ENCODE measurements around the gene RGSL1. TPM values are rescaled to one million over a fixed set of nuclear protein-coding genes. Genes with fewer than 3 reads are reported as not detected.

RGSL1 gene
- polyA plus RNA-seq (2013, experiment 1 of 4) = not detected
- polyA plus RNA-seq (2013, experiment 2 of 4) = not detected
- not detected for polyA plus RNA-seq (2013, experiment 3 of 4)
- polyA plus RNA-seq (2013, experiment 4 of 4) = not detected

DNA sequence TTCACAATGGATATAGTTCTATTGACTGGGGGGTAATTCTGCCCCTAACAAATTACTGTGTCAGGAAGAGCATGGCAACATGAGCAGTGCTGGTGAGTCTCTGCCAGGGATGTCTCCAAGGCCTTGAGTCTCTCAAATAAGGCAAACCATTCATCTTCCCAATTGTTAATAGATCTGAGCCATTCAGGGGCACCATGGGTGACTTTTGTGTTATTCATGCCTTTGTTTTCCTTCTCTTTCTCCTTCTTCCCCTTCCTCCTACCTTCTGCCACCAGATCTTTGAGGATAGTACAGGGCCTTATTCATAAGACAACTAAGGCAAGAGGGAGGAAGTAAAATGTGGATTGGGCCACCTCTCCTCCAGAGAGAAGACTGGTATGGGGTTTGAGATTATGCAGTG, at the start of gene RGSL1:
TSS of gene RGSL1 (plus strand) at position 60 of the 400 bp plus-strand sequence. CDS start at position 80, 20 bp downstream.
- Histone ChIP-seq H3K27me3 (ENCODE audit: control insufficient read depth, insufficient read depth, low read length, poor library complexity, severe bottlenecking) (no peaks in the 10 kb centered on the region), H3K4me1 (ENCODE audit: control insufficient read depth, insufficient read depth, low read length) (no peaks in the 10 kb centered on the region), H3K36me3 (ENCODE audit: control insufficient read depth, insufficient read depth, low read length) (no peaks in the 10 kb centered on the region), H3K9me3 (ENCODE audit: control insufficient read depth, low read length) (no peaks in the 10 kb centered on the region), H3K4me3 (ENCODE audit: insufficient read depth, low read depth, low read length) (no peak within 1 kb of the TSS), H3K27ac (ENCODE audit: insufficient read depth, low read depth, low read length, poor library complexity, severe bottlenecking) (no peak within 1 kb of the TSS)

DNA sequence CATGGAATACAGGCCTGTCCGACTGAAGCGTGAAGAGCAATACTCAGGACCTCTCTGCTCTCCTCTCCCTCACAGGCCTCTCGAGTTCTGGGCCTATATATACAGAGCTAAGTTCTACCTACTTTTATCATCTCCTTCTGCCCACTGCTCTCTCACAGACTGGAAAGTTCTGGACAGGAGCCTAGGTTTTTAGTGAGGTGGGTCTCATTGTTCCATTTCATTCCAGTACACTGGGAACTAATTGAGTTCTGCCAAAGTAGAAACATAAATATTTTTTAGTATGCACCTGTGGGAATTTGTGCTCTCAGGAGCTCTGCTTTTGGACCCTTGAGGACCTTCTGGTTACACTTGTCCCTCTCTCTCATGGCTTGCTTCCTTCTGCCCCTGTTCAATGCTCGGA, 49.4 kb upstream of the RGSL1 start, which contains the start of gene TEDDM1:
TSS of gene TEDDM1 (minus strand) at position 101 of the 400 bp plus-strand sequence. CDS start 182 bp downstream, outside the sequence.
- Histone ChIP-seq H3K9me3 (ENCODE audit: control insufficient read depth, low read length) (no peaks in the 10 kb centered on the region), H3K27me3 (ENCODE audit: control insufficient read depth, insufficient read depth, low read length, poor library complexity, severe bottlenecking) (no peaks in the 10 kb centered on the region), H3K4me3 (ENCODE audit: insufficient read depth, low read depth, low read length) (no peak within 1 kb of the TSS), H3K36me3 (ENCODE audit: control insufficient read depth, insufficient read depth, low read length) (no peaks in the 10 kb centered on the region), H3K27ac (ENCODE audit: insufficient read depth, low read depth, low read length, poor library complexity, severe bottlenecking) (no peak within 1 kb of the TSS), H3K4me1 (ENCODE audit: control insufficient read depth, insufficient read depth, low read length) (no peaks in the 10 kb centered on the region)
- WGBS, 2 experiments = 93 to 95% methylated on average over 4 of the region's 4 CpGs

DNA sequence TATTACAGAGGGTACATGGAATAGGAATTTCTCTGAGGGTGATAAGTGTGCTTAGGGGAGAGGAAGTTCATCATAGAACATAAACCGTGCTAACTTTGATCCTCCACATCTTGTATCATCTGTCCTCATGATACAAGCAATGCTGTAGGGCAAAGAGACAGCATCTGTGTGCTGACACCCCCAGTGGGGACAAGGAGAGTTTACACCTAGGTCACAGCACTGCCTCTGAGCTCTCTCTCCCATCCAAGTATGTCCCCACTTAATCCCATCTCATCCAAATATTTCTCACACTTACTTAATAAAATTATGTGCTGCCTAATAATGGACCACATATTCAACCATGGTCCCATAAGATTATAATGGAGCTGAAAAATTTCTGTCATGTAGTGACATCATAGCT, 45.2 kb upstream of the RGSL1 start:
- 78 to 100% methylated on average over 1 of the region's 1 CpG for WGBS, 2 experiments
- no peaks in the 10 kb centered on the region for H3K4me1 ChIP-seq (ENCODE audit: control insufficient read depth, insufficient read depth, low read length)
- H3K9me3 ChIP-seq (ENCODE audit: control insufficient read depth, low read length) = no peaks in the 10 kb centered on the region
- no peaks in the 10 kb centered on the region for H3K36me3 ChIP-seq (ENCODE audit: control insufficient read depth, insufficient read depth, low read length)
- no peak overlapping the region for H3K4me3 ChIP-seq (ENCODE audit: insufficient read depth, low read depth, low read length)
- no peak overlapping the region for H3K27ac ChIP-seq (ENCODE audit: insufficient read depth, low read depth, low read length, poor library complexity, severe bottlenecking)
- no peaks in the 10 kb centered on the region for H3K27me3 ChIP-seq (ENCODE audit: control insufficient read depth, insufficient read depth, low read length, poor library complexity, severe bottlenecking)

DNA sequence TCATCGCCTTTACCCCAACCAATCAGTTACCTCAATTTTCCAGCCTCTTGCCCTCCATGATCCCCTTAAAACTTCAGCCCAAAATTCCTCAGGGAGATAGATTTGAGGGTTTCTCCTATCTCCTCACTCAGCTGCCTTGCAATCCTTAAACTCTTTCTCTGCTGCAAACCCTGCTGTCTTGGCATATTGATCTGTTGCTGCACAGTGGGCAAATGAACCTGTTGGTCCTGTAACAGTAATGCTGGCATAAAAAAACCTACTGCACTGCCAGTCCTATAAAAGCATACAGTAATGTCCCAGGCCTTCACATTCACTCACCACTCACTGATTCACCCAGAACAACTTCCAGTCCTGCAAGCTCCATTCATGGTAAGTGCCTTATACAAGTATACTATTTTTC, 44.4 kb upstream of the RGSL1 start:
- Histone ChIP-seq H3K9me3 (ENCODE audit: control insufficient read depth, low read length) (no peaks in the 10 kb centered on the region), H3K4me1 (ENCODE audit: control insufficient read depth, insufficient read depth, low read length) (no peaks in the 10 kb centered on the region), H3K36me3 (ENCODE audit: control insufficient read depth, insufficient read depth, low read length) (no peaks in the 10 kb centered on the region), H3K27ac (ENCODE audit: insufficient read depth, low read depth, low read length, poor library complexity, severe bottlenecking) (no peak overlapping the region), H3K4me3 (ENCODE audit: insufficient read depth, low read depth, low read length) (no peak overlapping the region), H3K27me3 (ENCODE audit: control insufficient read depth, insufficient read depth, low read length, poor library complexity, severe bottlenecking) (no peaks in the 10 kb centered on the region)
- WGBS, 2 experiments = 96% methylated on average over 1 of the region's 1 CpG

DNA sequence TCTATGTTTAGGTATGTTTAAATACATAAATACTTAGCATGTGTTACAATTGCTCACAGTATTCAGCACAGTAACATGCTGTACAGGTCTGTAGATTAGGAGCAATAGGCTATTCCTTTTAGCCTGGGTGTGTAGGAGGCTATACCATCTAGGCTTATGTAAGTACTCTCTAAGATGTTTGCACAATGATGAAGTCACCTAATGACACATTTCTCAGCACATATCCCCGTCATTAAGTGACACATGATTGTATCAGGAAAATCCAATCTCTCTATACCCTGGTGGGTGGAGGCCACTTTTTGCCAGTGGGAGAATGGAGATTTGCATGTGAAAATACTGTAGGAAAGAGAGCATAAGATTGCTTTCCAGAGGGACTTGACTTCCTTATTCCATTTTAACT, 43.9 kb upstream of the RGSL1 start:
- no peak overlapping the region for H3K4me3 ChIP-seq (ENCODE audit: insufficient read depth, low read depth, low read length)
- no peaks in the 10 kb centered on the region for H3K4me1 ChIP-seq (ENCODE audit: control insufficient read depth, insufficient read depth, low read length)
- H3K36me3 ChIP-seq (ENCODE audit: control insufficient read depth, insufficient read depth, low read length) = no peaks in the 10 kb centered on the region
- WGBS, 2 experiments = 92% methylated on average over 1 of the region's 1 CpG; no CpG with 5 or more reads in 1 of the 2 experiments
- no peaks in the 10 kb centered on the region for H3K27me3 ChIP-seq (ENCODE audit: control insufficient read depth, insufficient read depth, low read length, poor library complexity, severe bottlenecking)
- no peaks in the 10 kb centered on the region for H3K9me3 ChIP-seq (ENCODE audit: control insufficient read depth, low read length)
- H3K27ac ChIP-seq (ENCODE audit: insufficient read depth, low read depth, low read length, poor library complexity, severe bottlenecking) = no peak overlapping the region

DNA sequence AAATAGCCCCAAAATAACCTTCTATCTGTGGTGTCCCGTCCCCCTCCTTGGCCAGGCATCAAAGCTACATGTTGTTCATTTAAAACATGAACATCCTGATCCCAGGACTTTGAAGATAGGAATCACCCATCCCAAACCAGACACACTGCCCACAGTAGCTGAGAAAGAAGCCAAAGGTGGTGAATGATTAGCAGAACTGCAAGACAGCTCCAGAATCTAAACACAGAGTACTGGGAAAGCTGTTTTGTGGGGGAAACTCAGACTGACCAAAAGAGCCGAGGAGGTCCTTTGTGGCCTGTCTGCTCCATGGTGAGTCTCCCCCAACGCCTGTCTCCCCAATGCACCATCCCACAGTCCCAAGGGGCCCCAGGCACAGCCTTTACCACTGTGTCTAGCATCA, 42.2 kb upstream of the RGSL1 start:
- 83 to 93% methylated on average over 3 of the region's 3 CpGs for WGBS, 2 experiments
- Histone ChIP-seq H3K4me1 (ENCODE audit: control insufficient read depth, insufficient read depth, low read length) (no peaks in the 10 kb centered on the region), H3K27me3 (ENCODE audit: control insufficient read depth, insufficient read depth, low read length, poor library complexity, severe bottlenecking) (no peaks in the 10 kb centered on the region), H3K9me3 (ENCODE audit: control insufficient read depth, low read length) (no peaks in the 10 kb centered on the region), H3K4me3 (ENCODE audit: insufficient read depth, low read depth, low read length) (no peak overlapping the region), H3K27ac (ENCODE audit: insufficient read depth, low read depth, low read length, poor library complexity, severe bottlenecking) (no peak overlapping the region), H3K36me3 (ENCODE audit: control insufficient read depth, insufficient read depth, low read length) (no peaks in the 10 kb centered on the region)

DNA sequence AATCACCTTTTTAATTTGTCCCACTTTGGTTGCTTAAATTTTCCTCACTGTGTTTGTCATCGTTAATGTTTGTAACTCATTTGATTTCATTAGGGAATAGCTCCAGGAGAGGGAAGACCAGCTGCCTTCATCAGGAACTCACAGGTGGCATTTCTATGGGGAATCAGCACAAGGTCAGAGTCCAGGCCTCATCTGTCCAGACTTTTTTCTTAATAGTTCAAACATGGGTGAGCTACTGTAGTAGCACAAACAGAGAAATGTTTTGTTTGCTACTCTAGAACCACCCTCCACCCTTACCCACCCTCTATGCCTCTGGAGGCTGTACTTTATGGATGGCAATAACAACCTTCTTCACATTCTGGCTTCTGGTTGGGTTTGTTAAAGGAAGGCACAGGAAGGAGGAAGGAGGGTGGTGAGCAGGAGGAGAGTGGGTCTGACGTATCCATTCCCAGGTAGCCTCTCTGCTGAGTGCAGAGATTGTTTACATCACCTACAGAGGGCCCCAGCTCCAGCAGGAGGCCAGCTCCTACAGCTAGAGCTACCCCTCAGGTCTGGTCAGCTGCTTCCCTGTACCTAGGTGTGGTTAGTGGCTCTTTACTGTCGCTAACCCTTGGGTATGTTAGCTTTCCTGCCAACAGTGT, 41.4 kb upstream of the RGSL1 start:
- 83 to 84% methylated on average over 3 of the region's 3 CpGs for WGBS, 2 experiments
- no peaks in the 10 kb centered on the region for H3K9me3 ChIP-seq (ENCODE audit: control insufficient read depth, low read length)
- H3K4me1 ChIP-seq (ENCODE audit: control insufficient read depth, insufficient read depth, low read length) = no peaks in the 10 kb centered on the region
- no peaks in the 10 kb centered on the region for H3K36me3 ChIP-seq (ENCODE audit: control insufficient read depth, insufficient read depth, low read length)
- no peaks in the 10 kb centered on the region for H3K27me3 ChIP-seq (ENCODE audit: control insufficient read depth, insufficient read depth, low read length, poor library complexity, severe bottlenecking)
- no peak overlapping the region for H3K27ac ChIP-seq (ENCODE audit: insufficient read depth, low read depth, low read length, poor library complexity, severe bottlenecking)
- H3K4me3 ChIP-seq (ENCODE audit: insufficient read depth, low read depth, low read length) = no peak overlapping the region

DNA sequence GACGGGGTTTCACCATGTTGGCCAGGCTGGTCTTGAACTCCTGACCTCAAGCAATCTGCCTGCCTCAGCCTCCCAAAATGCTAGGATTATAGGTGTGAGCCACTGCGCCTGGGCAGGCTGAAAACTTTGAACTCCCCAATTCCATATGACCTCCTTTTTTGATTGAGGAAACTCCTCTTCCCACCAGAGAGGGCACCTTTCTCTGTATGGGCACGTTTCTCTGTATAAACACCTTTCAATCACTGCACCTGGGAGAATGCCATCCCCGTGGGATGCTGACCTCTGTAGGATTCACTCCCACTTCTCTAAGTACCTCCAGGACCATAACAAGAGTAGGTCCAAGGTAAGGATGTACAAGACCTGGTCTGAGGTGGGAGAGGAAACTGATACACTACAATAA, 39.8 kb upstream of the RGSL1 start:
- Histone ChIP-seq H3K9me3 (ENCODE audit: control insufficient read depth, low read length) (no peaks in the 10 kb centered on the region), H3K4me1 (ENCODE audit: control insufficient read depth, insufficient read depth, low read length) (no peaks in the 10 kb centered on the region), H3K36me3 (ENCODE audit: control insufficient read depth, insufficient read depth, low read length) (no peaks in the 10 kb centered on the region), H3K27me3 (ENCODE audit: control insufficient read depth, insufficient read depth, low read length, poor library complexity, severe bottlenecking) (no peaks in the 10 kb centered on the region), H3K4me3 (ENCODE audit: insufficient read depth, low read depth, low read length) (no peak overlapping the region), H3K27ac (ENCODE audit: insufficient read depth, low read depth, low read length, poor library complexity, severe bottlenecking) (no peak overlapping the region)
- 78 to 85% methylated on average over 4 of the region's 4 CpGs for WGBS, 2 experiments

DNA sequence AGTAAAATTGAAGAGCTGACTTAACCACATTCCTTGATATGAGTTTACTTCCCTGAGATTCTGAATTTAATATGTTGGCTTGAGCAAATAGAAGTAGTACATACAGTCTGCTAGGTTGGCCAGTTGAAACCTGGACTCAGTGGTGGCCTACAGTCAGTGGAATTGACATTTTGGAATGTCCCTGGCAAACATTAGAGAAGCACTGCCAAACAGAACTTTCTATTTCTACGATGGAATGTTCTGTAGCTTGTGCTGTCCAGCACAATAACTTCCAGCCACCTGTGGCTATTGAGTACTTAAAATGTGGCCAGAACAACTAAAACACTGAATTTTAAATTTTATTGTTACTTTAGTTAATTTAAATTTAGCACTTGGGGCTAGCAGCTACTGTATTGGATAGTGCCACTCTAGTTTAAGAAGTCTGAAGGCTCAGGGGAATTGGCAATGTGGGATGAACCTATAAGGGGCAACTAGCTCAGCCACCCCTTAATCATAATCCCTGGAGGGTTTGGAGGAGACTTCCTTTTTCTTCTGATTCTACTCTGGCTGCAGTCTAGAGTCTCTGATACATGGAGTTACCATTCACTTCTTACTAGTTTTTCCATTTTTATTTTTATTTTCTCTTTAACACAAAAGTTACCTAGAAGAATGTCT, 39.2 kb upstream of the RGSL1 start:
- 95% methylated on average over 1 of the region's 1 CpG for WGBS, 2 experiments

DNA sequence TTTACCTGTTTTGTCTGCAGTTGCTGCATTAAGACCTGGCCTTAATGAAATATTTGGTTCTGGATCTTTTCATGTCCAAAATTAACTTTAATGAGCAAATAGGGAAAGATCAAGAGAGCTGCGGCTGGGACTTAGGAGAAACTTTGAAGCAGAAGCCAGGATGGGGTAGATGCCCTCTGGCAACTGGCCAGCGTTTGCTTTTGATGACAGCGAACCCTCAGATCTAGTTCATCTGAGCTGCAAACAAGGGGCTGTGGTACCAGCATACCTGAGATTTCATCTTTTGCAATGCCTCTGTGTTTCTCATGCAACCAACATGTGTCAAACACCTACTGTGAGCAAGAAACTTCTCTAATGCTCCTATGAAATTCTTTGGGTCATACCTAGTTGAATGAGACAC, 36.5 kb upstream of the RGSL1 start:
- H3K9me3 ChIP-seq (ENCODE audit: control insufficient read depth, low read length) = no peaks in the 10 kb centered on the region
- peaks cover under 1% of the 10 kb centered on the region for H3K4me1 ChIP-seq (ENCODE audit: control insufficient read depth, insufficient read depth, low read length)
- H3K27me3 ChIP-seq (ENCODE audit: control insufficient read depth, insufficient read depth, low read length, poor library complexity, severe bottlenecking) = no peaks in the 10 kb centered on the region
- no peak overlapping the region for H3K27ac ChIP-seq (ENCODE audit: insufficient read depth, low read depth, low read length, poor library complexity, severe bottlenecking)
- H3K4me3 ChIP-seq (ENCODE audit: insufficient read depth, low read depth, low read length) = no peak overlapping the region
- no peaks in the 10 kb centered on the region for H3K36me3 ChIP-seq (ENCODE audit: control insufficient read depth, insufficient read depth, low read length)
- WGBS, 2 experiments = 94% methylated on average over 3 of the region's 3 CpGs

More for the DNA sequence above, 39.2 kb upstream of the RGSL1 start:
- H3K36me3 ChIP-seq (ENCODE audit: control insufficient read depth, insufficient read depth, low read length) = no peaks in the 10 kb centered on the region
- no peaks in the 10 kb centered on the region for H3K9me3 ChIP-seq (ENCODE audit: control insufficient read depth, low read length)
- H3K4me3 ChIP-seq (ENCODE audit: insufficient read depth, low read depth, low read length) = no peak overlapping the region
- H3K4me1 ChIP-seq (ENCODE audit: control insufficient read depth, insufficient read depth, low read length) = no peaks in the 10 kb centered on the region
- H3K27ac ChIP-seq (ENCODE audit: insufficient read depth, low read depth, low read length, poor library complexity, severe bottlenecking) = no peak overlapping the region
- H3K27me3 ChIP-seq (ENCODE audit: control insufficient read depth, insufficient read depth, low read length, poor library complexity, severe bottlenecking) = no peaks in the 10 kb centered on the region
